HEK293T (cell line): Measurements from ENCODE around the gene CDC42BPG.

Experiments
- ARNT ChIP-seq: fragments of 450-650 bp; IDR thresholded peaks from 2 replicates; pipeline ENCODE4 v1.6.1; 2017; ENCODE audit warnings: mild to moderate bottlenecking
- BHLHE40 ChIP-seq: fragments of 450-650 bp; IDR thresholded peaks from 2 replicates; pipeline ENCODE4 v1.6.1; 2016; ENCODE audit warnings: mild to moderate bottlenecking, moderate library complexity, borderline replicate concordance
- FOXA1 ChIP-seq: fragments of 450-650 bp; IDR thresholded peaks from 2 replicates; pipeline ENCODE4 v1.6.1; 2016; ENCODE audit warnings: mild to moderate bottlenecking
- FOXK2 ChIP-seq: fragments of 450-650 bp; IDR thresholded peaks from 2 replicates; pipeline ENCODE4 v1.6.1; 2016; ENCODE audit warnings: mild to moderate bottlenecking
- FOXM1 ChIP-seq: fragments of 450-650 bp; IDR thresholded peaks from 2 replicates; pipeline ENCODE4 v1.6.1; 2017; ENCODE audit warnings: mild to moderate bottlenecking, borderline replicate concordance
- HDGF ChIP-seq: fragments of 450-650 bp; IDR thresholded peaks from 2 replicates; pipeline ENCODE4 v1.6.1; 2017; ENCODE audit warnings: antibody characterized with exemption, borderline replicate concordance
- SP1 ChIP-seq: fragments of 450-650 bp; IDR thresholded peaks from 2 replicates; pipeline ENCODE4 v1.6.1; 2017
- SUZ12 ChIP-seq: fragments of 450-650 bp; IDR thresholded peaks from 2 replicates; pipeline ENCODE4 v1.6.1; 2016; ENCODE audit warnings: mild to moderate bottlenecking
- TARDBP ChIP-seq: fragments of 450-650 bp; IDR thresholded peaks from 2 replicates; pipeline ENCODE4 v1.6.1; 2016

GRCh38 chr11:64826062-64826461 lies 18.4 kb downstream of the CDC42BPG start:
- TF ChIP-seq TARDBP (no peak), BHLHE40 (no peak), HDGF (no peak), SP1 (no peak), FOXA1 (no peak), FOXK2 (no peak), FOXM1 (no peak), SUZ12 (no peak), ARNT (no peak)
